H1 (cell line): ENCODE data around the gene SPINK5. TPM values are rescaled to one million over a fixed set of nuclear protein-coding genes. Genes with fewer than 3 reads are reported as not detected.

Experiments used
- CTCF ChIA-PET: fragments of 300-600 bp; sonication (Branson Sonifier 250); formaldehyde crosslinking; loops from one replicate; lab custom pipeline; 2021; ENCODE audit not compliant: partially characterized antibody; lab: Charles Lee
- POLR2A ChIA-PET: fragments of 300-600 bp; sonication (Branson Sonifier 250); formaldehyde crosslinking; loops from one replicate; lab custom pipeline; 2021; ENCODE audit warnings: inconsistent platforms; ENCODE audit not compliant: partially characterized antibody; lab: Charles Lee
- DNase-seq, 2 experiments: peaks; one replicate each; pipeline versions ENCODE4 v3.0.0 to v3.0.0-alpha.2; 2010 to 2022; ENCODE audit warnings: low spot score in 2 of 2, low read depth in 1 of 2, mixed read lengths in 1 of 2
- FAIRE-seq: peaks from 2 replicates; lab custom pipeline; 2011; peaks lifted over from hg19 to GRCh38; lab: Jason Lieb, UNC
- H2AFZ ChIP-seq: 2 replicates; pipeline ENCODE4 v1.8.1; 2012; ENCODE audit warnings: low read length, inconsistent platforms
- H2AK5ac ChIP-seq: 2 replicates; pipeline ENCODE4 v1.6.1; 2013; ENCODE audit warnings: low read depth, low read length
- H2BK120ac ChIP-seq: replicated peaks from 2 replicates; pipeline ENCODE3; 2013; ENCODE audit warnings: low read depth, low read length, inconsistent platforms
- H2BK12ac ChIP-seq: 2 replicates; pipeline ENCODE4 v1.6.1; 2013; ENCODE audit warnings: low read depth, low read length
- H2BK15ac ChIP-seq: 2 replicates; pipeline ENCODE4 v1.6.1; 2013; ENCODE audit warnings: low read length
- H2BK20ac ChIP-seq: 2 replicates; pipeline ENCODE4 v1.6.1; 2013; ENCODE audit warnings: low read length
- H2BK5ac ChIP-seq: 2 replicates; pipeline ENCODE4 v1.6.1; 2013; ENCODE audit warnings: low read depth, low read length
- H3K14ac ChIP-seq: 2 replicates; pipeline ENCODE4 v1.6.1; 2013; ENCODE audit warnings: inconsistent platforms; ENCODE audit not compliant: insufficient read length
- H3K18ac ChIP-seq: 2 replicates; pipeline ENCODE4 v1.6.1; 2013; ENCODE audit warnings: low read length; ENCODE audit errors: extremely low read depth
- H3K23ac ChIP-seq: 2 replicates; pipeline ENCODE4 v1.6.1; 2013; ENCODE audit warnings: inconsistent platforms; ENCODE audit not compliant: insufficient read length
- H3K23me2 ChIP-seq: 2 replicates; pipeline ENCODE4 v1.6.1; 2013; ENCODE audit warnings: low read depth, low read length
- H3K27ac ChIP-seq: 2 replicates; pipeline ENCODE4 v1.6.1; 2011; ENCODE audit warnings: low read depth, low read length, inconsistent platforms
- H3K27me3 ChIP-seq, 4 experiments: replicated peaks in 1 of 4; 1 replicate in 1 of 4; 2 replicates in 3 of 4; pipeline versions ENCODE4 v1.6.1 to v1.8.1; 2011 to 2013; ENCODE audit warnings: low read length in 3 of 4, mild to moderate bottlenecking in 3 of 4, inconsistent platforms in 2 of 4, mixed read lengths in 2 of 4, moderate library complexity in 1 of 4; ENCODE audit not compliant: control insufficient read depth in 3 of 4, insufficient read depth in 3 of 4; ENCODE audit errors: extremely low read depth in 1 of 4
- H3K36me3 ChIP-seq, 4 experiments: 2 replicates each; pipeline versions ENCODE4 v1.6.1 to v1.8.1; 2011 to 2013; ENCODE audit warnings: mild to moderate bottlenecking in 4 of 4, low read length in 3 of 4, moderate library complexity in 2 of 4, control low read depth in 1 of 4, inconsistent platforms in 1 of 4; ENCODE audit not compliant: insufficient read depth in 4 of 4, control insufficient read depth in 2 of 4
- H3K4ac ChIP-seq: replicated peaks from 2 replicates; pipeline ENCODE3; 2013; ENCODE audit warnings: low read length, low read depth, mixed read lengths, inconsistent platforms; ENCODE audit not compliant: insufficient read length
- H3K4me1 ChIP-seq, 4 experiments: replicated peaks in 1 of 4; 1 replicate in 1 of 4; 2 replicates in 3 of 4; pipeline versions ENCODE4 v1.6.1 to v1.8.1; 2011 to 2013; ENCODE audit warnings: low read length in 3 of 4, inconsistent platforms in 2 of 4, mixed read lengths in 1 of 4; ENCODE audit not compliant: insufficient read depth in 4 of 4, control insufficient read depth in 3 of 4
- H3K4me2 ChIP-seq, 2 experiments: 2 replicates each; pipeline versions ENCODE4 v1.6.1 to v1.8.1; 2011 to 2013; ENCODE audit warnings: low read depth in 2 of 2, low read length in 2 of 2, control low read depth in 1 of 2, inconsistent platforms in 1 of 2, mild to moderate bottlenecking in 1 of 2; ENCODE audit not compliant: insufficient read depth in 1 of 2
- H3K4me3 ChIP-seq, 4 experiments: fragments of 200-600, 300-600 bp in 1 of 4; sonication (generic), shearing (Covaris generic), sonication (Bioruptor Twin) in 1 of 4; 2 replicates each; pipeline versions ENCODE4 v1.5.1 to v1.8.1; 2011 to 2016; ENCODE audit warnings: low read length in 4 of 4, low read depth in 3 of 4, control low read depth in 2 of 4, inconsistent platforms in 2 of 4, mild to moderate bottlenecking in 2 of 4, mixed read lengths in 1 of 4, moderate library complexity in 1 of 4; ENCODE audit not compliant: insufficient read depth in 2 of 4; ENCODE audit errors: extremely low read depth in 1 of 4
- H3K56ac ChIP-seq: replicated peaks from 2 replicates; pipeline ENCODE3; 2013; ENCODE audit warnings: low read depth, mild to moderate bottlenecking, mixed read lengths, low read length, inconsistent platforms; ENCODE audit not compliant: insufficient read length
- H3K79me1 ChIP-seq: 2 replicates; pipeline ENCODE4 v1.6.1; 2013; ENCODE audit warnings: low read depth, low read length, control low read depth
- H3K79me2 ChIP-seq, 2 experiments: 2 replicates each; pipeline versions ENCODE4 v1.6.1 to v1.8.1; 2012 to 2013; ENCODE audit warnings: low read length in 2 of 2, mild to moderate bottlenecking in 2 of 2, inconsistent platforms in 1 of 2; ENCODE audit not compliant: insufficient read depth in 2 of 2, control insufficient read depth in 1 of 2
- H3K9ac ChIP-seq, 4 experiments: replicated peaks in 1 of 4; 1 replicate in 1 of 4; 2 replicates in 3 of 4; pipeline versions ENCODE4 v1.6.1 to v1.8.1; 2011 to 2013; ENCODE audit warnings: low read depth in 3 of 4, low read length in 3 of 4, control low read depth in 2 of 4, mild to moderate bottlenecking in 2 of 4, moderate library complexity in 2 of 4, inconsistent platforms in 1 of 4; ENCODE audit errors: extremely low read depth in 1 of 4
- H3K9me3 ChIP-seq, 2 experiments: 2 replicates each; pipeline versions ENCODE4 v1.6.1 to v1.8.1; 2012 to 2013; ENCODE audit warnings: mild to moderate bottlenecking in 2 of 2, moderate library complexity in 2 of 2, control low read depth in 1 of 2, inconsistent platforms in 1 of 2, low read depth in 1 of 2, low read length in 1 of 2, mixed read lengths in 1 of 2; ENCODE audit not compliant: insufficient read depth in 2 of 2
- H4K20me1 ChIP-seq, 2 experiments: replicated peaks in 1 of 2; 2 replicates each; pipeline versions ENCODE3 to v1.8.1; 2011 to 2013; ENCODE audit warnings: inconsistent platforms in 2 of 2, low read length in 2 of 2, mild to moderate bottlenecking in 1 of 2; ENCODE audit not compliant: insufficient read depth in 2 of 2, control insufficient read depth in 1 of 2
- H4K5ac ChIP-seq: 2 replicates; pipeline ENCODE4 v1.6.1; 2013; ENCODE audit warnings: low read length, low read depth, mixed read lengths, inconsistent platforms; ENCODE audit not compliant: insufficient read length
- H4K8ac ChIP-seq: 2 replicates; pipeline ENCODE4 v1.8.0; 2013; ENCODE audit warnings: mild to moderate bottlenecking, moderate library complexity, low read length, inconsistent platforms; ENCODE audit not compliant: insufficient read depth; ENCODE audit errors: extremely low read depth
- H4K91ac ChIP-seq: replicated peaks from 2 replicates; pipeline ENCODE3; 2013; ENCODE audit warnings: low read length, mixed read lengths, inconsistent platforms; ENCODE audit not compliant: insufficient read length
- WGBS, 2 experiments: shearing (Covaris generic) in 1 of 2; methylation state at CpG; one replicate each; pipeline versions ENCODE4 v1.1.6 to v1.1.7; 2013 to 2015; ENCODE audit warnings: low lambda C conversion rate in 2 of 2, mixed read lengths in 2 of 2, inconsistent platforms in 1 of 2, low coverage in 1 of 2, missing lambda C conversion rate in 1 of 2; ENCODE audit not compliant: insufficient replicate concordance in 2 of 2, insufficient coverage in 1 of 2, insufficient read length in 1 of 2; ENCODE audit errors: extremely low coverage in 1 of 2, missing lambda C conversion rate in 1 of 2; 5-methylcytosine and 5-hydroxymethylcytosine counted together
- polyA plus RNA-seq, 7 experiments: library from polyadenylated mRNA; depleted of rRNA in 3 of 7; stranded (reverse) in 5 of 7; unstranded in 2 of 7; fragments of >200 nt in 5 of 7; fragments of 200-250 nt in 2 of 7; gene quantifications; 1 replicate in 5 of 7; 2 replicates in 1 of 7; 4 replicates in 1 of 7; pipeline versions ENCODE4 v1.2.1 to v1.2.3, GENCODE V29; 2011 to 2013; ENCODE audit warnings: missing spikeins in 2 of 7, mixed read lengths in 2 of 7
- total RNA-seq: library from RNA; stranded (reverse); fragmentation: NEBNext Ultra II Directional; extraction: Animal tissue kit (Norgen Biotek cat#: 25700); gene quantifications from 2 replicates; pipeline ENCODE4 v1.2.1, GENCODE V29; 2021

SPINK5 gene
- total and polyA plus RNA-seq, 2 of the 8 experiments (the other 6 are each of a cell fraction or from before 2014, with no cell fraction given): 1.4 to 2.2 TPM

DNA sequence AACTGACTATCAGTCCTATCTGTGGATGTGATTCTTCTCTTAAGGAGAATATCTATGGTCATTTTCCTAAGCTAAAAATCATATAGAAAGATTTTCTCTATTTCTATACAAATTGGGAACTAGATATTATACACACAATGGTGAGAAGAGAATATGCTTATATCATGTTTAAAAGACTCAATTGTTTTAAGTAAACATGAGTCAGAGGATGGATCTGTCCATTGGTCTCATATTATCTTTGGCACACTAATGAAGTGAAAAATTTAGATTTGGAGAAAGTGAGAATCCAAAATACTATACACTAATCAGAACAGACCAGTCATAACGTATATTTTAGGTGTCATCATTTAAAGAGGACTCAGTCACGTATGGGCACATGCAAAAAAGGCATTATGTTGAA, 88.1 kb downstream of the SPINK5 start:
- Histone ChIP-seq H4K91ac (no peak overlapping the region), H3K79me1 (no peaks in the 10 kb centered on the region), H3K4me3 (no peak overlapping the region), H4K5ac (no peak overlapping the region), H3K4me2 (no peak overlapping the region), H3K14ac (no peak overlapping the region), H3K4me1 (no peaks in the 10 kb centered on the region), H3K4ac (no peak overlapping the region), H2AFZ (no peak overlapping the region), H3K27me3 (peaks cover 0 to 2% (median 0%) of the 10 kb centered on the region in 4 experiments; a peak in 1 of 7 replicates), H3K18ac (no peak overlapping the region), H3K23me2 (no peaks in the 10 kb centered on the region; the same call in 1 of the 2 replicates), H2BK20ac (no peak overlapping the region), H2BK12ac (no peak overlapping the region), H3K79me2 (no peaks in the 10 kb centered on the region), H3K9ac (no peak overlapping the region), H3K9me3 (no peaks in the 10 kb centered on the region), H3K27ac (no peak overlapping the region), H2BK5ac (no peak overlapping the region), H2BK120ac (no peak overlapping the region), H2BK15ac (no peak overlapping the region), H4K8ac (no peak overlapping the region), H2AK5ac (no peak overlapping the region), H3K23ac (no peak overlapping the region), H3K56ac (no peak overlapping the region), H3K36me3 (no peaks in the 10 kb centered on the region), H4K20me1 (no peaks in the 10 kb centered on the region)
- WGBS, 2 experiments: 85% methylated on average over 2 of the region's 2 CpGs; no CpG with 5 or more reads in 1 of the 2 experiments
- ChIA-PET POLR2A (no interaction called here), CTCF (interaction anchor here (0.6 kb wide), 1 partner anchor 28 kb away, joined by 3 read pairs; no protein-coding TSS in a partner anchor)
- FAIRE-seq: no peak
- no peak for DNase-seq
